ENCODE results near the gene TNFRSF4.

The TNFRSF4 gene

DNA sequence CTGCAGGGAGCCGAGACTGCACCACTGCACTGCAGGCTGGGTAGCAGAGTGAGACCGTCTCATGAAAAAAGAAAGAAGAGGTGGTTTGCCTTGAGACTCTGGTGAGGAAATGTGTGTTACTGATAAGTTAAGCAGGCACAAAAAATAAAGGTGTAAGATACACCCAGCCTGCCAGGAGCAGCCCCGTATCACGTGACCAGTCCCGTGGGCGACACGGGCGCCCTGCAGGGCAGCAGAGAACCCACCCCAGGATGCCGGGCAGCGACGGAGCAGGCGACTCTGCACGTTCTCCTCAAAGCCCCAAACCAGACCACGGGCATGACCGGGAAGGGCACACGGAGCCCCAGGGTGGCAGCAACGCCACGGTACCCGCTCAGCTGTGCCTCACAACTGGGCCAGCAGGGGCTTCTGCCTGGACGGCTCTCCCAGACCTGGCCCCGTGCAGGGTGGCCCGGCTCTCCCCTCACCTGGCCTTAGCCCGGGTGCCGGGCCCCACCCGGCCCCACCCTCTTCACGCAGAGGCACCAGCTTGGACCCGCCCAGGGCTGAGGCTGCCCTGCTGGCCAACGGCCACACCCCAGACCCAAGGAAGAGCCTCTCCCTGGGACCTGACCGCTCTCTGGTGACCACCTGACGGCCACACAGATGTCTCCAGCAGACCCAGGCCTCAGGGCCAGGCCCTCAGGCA, 8.1 kb upstream of the TNFRSF4 start:
- DNase-seq (ENCODE audit: low read depth), result no peak
- Histone ChIP-seq H3K9me3 (ENCODE audit: control insufficient read depth, low read length) (no peaks in the 10 kb centered on the region), H3K4me1 (ENCODE audit: control insufficient read depth, insufficient read depth, low read length) (no peaks in the 10 kb centered on the region), H3K4me3 (ENCODE audit: low read length) (no peak overlapping the region), H3K9ac (ENCODE audit: low read length) (no peak overlapping the region), H3K27me3 (replicated peaks; ENCODE audit: control insufficient read depth, insufficient read depth, low read length) (no peaks in the 10 kb centered on the region), H3K36me3 (ENCODE audit: control insufficient read depth, insufficient read depth, low read length, severe bottlenecking) (peaks cover 71% of the 10 kb centered on the region)

DNA sequence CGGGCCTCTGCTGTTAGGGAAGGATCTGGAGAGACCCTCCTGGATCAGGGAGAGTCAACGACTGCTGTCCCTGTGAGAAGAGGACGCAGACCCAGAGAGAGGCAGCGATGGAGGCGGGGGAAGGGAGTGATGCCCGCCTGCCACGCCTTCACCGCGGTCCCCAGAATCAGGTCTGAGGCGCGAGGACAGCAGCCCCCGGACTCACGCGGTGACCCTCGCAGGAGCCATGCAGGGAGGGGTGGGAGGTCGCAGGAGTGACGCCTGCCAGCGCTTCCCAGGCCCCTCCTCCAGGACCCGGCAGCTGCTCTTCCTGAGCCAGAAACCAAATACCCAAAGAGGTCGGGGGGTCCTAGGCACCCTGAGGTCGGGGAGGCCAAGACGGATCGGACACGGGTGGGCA, 6.2 kb upstream of the TNFRSF4 start:
- H3K27me3 ChIP-seq (replicated peaks; ENCODE audit: control insufficient read depth, insufficient read depth, low read length), result no peaks in the 10 kb centered on the region
- DNase-seq (ENCODE audit: low read depth), result no peak
- peaks cover 62% of the 10 kb centered on the region for H3K36me3 ChIP-seq (ENCODE audit: control insufficient read depth, insufficient read depth, low read length, severe bottlenecking)
- H3K4me1 ChIP-seq (ENCODE audit: control insufficient read depth, insufficient read depth, low read length), result no peaks in the 10 kb centered on the region
- no peaks in the 10 kb centered on the region for H3K9me3 ChIP-seq (ENCODE audit: control insufficient read depth, low read length)
- H3K9ac ChIP-seq (ENCODE audit: low read length), result no peak overlapping the region
- no peak overlapping the region for H3K4me3 ChIP-seq (ENCODE audit: low read length)

DNA sequence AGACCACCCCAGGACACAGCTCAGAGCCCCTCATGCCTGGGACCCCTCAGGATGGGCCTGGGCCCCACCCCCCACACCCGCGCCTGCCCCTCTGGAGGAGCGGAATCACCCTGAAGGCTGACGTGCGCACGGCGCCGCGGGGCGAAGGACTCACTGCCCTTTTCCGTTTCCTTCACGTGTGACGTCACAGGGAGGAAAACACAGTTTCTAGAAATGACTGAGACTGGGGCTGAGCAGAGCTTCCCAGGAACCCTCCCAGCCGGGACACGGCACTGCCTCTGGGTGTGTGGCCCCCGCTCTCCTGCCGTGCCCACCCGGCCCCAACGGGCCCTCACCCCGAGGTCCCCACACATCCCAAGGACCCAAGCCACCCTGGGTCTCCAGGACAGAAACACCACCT, 5.4 kb upstream of the TNFRSF4 start:
- no peaks in the 10 kb centered on the region for H3K27me3 ChIP-seq (replicated peaks; ENCODE audit: control insufficient read depth, insufficient read depth, low read length)
- H3K4me1 ChIP-seq (ENCODE audit: control insufficient read depth, insufficient read depth, low read length), result no peaks in the 10 kb centered on the region
- no peak overlapping the region for H3K4me3 ChIP-seq (ENCODE audit: low read length)
- DNase-seq (ENCODE audit: low read depth), result no peak
- no peak overlapping the region for H3K9ac ChIP-seq (ENCODE audit: low read length)
- H3K9me3 ChIP-seq (ENCODE audit: control insufficient read depth, low read length), result no peaks in the 10 kb centered on the region
- peaks cover 54% of the 10 kb centered on the region for H3K36me3 ChIP-seq (ENCODE audit: control insufficient read depth, insufficient read depth, low read length, severe bottlenecking)

DNA sequence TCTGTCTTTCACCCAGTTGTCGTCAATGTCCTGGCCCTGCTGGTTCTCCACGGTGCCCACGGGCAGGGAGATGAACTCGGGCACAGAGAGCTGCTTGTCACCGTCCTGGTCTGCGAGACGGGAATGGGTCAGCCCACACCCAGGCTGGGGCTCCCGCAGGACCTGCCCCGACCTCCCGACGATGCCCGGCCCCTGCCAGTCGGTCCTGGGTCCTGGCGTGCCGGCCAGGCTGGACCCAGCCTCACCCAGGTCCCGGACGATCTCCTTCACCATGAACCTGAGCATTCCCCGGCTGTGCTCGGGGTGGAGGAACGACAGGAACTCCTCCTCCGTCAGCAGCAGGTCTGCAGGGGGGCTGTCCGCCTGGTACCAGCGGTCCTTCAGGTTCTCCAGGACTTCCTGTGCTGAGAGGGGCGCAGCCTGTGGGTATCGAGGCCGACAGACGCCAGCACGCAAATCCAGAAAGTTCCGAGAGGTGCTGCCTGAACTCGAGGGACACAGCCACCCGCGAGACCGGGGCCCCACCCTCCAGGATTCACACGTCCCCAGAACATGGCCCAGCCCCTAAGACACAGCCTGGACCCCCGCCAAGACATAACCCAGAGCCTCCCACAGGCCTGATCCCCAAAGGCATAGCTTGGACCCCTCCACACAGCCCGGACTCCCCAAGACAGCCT, 4.7 kb upstream of the TNFRSF4 start:
- no peak overlapping the region for H3K9ac ChIP-seq (ENCODE audit: low read length)
- no peaks in the 10 kb centered on the region for H3K27me3 ChIP-seq (replicated peaks; ENCODE audit: control insufficient read depth, insufficient read depth, low read length)
- no peak for DNase-seq (ENCODE audit: low read depth)
- H3K4me3 ChIP-seq (ENCODE audit: low read length), result no peak overlapping the region
- no peaks in the 10 kb centered on the region for H3K9me3 ChIP-seq (ENCODE audit: control insufficient read depth, low read length)
- H3K36me3 ChIP-seq (ENCODE audit: control insufficient read depth, insufficient read depth, low read length, severe bottlenecking), result peaks cover 54% of the 10 kb centered on the region
- H3K4me1 ChIP-seq (ENCODE audit: control insufficient read depth, insufficient read depth, low read length), result no peaks in the 10 kb centered on the region

DNA sequence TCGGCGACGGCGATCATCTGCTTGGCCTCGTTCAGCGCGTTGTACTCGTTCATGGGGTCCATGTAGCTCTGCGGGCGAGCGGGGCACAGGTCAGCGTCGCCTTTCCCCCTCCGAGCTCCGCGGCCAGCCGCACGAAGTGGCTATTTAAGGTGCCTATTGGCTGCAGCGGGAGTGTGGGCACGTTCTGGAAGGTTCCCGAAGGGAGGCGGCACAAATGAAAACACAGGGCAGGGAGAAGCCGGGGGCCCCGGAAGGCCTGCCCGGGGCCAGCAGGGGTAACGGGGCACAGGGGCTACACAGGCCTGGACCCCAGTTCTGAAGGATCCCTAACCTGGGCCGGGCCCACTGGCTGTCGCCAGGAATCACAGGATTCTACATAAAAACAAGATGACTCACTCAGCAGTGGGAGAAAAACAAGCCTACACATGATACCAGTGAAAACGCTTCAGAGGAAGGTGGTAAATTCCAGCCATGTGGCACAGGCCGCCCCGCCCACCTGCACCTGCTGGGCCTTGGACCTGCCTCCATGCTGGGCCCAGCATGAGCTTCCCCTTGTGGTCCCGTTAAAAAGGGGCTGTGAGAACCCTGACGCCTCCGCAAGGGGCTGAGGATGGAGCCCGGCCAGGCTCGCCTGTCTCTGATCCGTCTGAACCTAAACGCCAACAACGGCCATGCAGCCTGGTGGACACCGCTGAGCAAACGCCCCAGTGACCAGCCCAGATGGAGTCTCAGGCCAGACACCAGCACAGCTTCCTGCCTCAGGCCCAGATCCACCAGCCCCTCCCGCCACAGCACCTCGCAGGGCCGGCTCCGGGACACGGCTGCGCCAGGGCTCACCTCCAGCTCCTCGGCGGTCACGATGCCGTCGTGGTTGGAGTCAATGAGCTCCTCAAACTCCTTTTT, 3.9 kb upstream of the TNFRSF4 start:
- Histone ChIP-seq H3K4me3 (ENCODE audit: low read length) (no peak overlapping the region), H3K4me1 (ENCODE audit: control insufficient read depth, insufficient read depth, low read length) (no peaks in the 10 kb centered on the region), H3K36me3 (ENCODE audit: control insufficient read depth, insufficient read depth, low read length, severe bottlenecking) (peaks cover 48% of the 10 kb centered on the region), H3K9ac (ENCODE audit: low read length) (no peak overlapping the region), H3K27me3 (replicated peaks; ENCODE audit: control insufficient read depth, insufficient read depth, low read length) (no peaks in the 10 kb centered on the region), H3K9me3 (ENCODE audit: control insufficient read depth, low read length) (no peaks in the 10 kb centered on the region)
- DNase-seq (ENCODE audit: low read depth), result no peak

DNA sequence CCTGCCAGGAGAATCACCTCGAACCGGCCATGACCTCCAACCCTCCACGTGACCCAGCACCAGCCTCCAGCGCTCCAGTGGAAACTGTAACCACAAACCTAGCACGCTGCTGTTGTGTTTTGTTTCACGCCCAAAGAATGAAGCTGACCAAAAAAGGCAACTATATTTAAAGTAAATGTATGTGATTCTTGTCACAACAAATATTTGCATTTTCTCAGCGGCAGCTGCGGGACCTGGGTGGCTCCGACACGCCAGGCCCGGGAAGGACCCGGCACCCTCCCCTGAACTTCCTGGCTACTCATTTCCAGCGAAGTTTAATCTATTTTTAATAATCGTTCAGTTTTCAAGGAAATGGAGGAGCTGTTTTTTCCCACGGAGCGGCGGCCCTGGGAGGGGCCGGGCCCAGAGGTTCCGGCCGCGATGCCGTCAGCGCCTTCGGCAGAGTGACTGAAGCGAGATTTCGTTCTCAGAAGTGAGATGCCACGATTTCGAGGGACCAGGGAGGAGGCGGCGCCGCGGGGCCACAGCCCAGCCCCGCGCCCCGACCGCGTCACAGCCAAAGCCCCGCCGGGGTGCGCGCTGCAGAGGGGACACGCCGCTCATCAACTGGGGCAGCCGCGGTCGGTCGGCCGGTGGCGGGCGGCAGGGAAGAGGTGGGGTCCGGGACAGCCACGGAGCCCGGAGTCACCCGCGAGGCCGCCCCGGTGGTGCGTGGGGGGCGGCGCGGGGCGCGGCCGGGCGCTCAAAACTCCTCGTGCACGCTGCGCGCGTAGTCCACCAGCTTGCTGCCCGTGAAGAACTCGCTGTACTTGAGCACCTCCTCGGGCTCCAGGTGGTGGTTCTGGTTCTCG, 3.0 kb upstream of the TNFRSF4 start:
- peaks cover 39% of the 10 kb centered on the region for H3K36me3 ChIP-seq (ENCODE audit: control insufficient read depth, insufficient read depth, low read length, severe bottlenecking)
- H3K9me3 ChIP-seq (ENCODE audit: control insufficient read depth, low read length), result no peaks in the 10 kb centered on the region
- no peaks in the 10 kb centered on the region for H3K4me1 ChIP-seq (ENCODE audit: control insufficient read depth, insufficient read depth, low read length)
- H3K27me3 ChIP-seq (replicated peaks; ENCODE audit: control insufficient read depth, insufficient read depth, low read length), result no peaks in the 10 kb centered on the region
- H3K9ac ChIP-seq (ENCODE audit: low read length), result no peak overlapping the region
- no peak overlapping the region for H3K4me3 ChIP-seq (ENCODE audit: low read length)
- no peak for DNase-seq (ENCODE audit: low read depth)

DNA sequence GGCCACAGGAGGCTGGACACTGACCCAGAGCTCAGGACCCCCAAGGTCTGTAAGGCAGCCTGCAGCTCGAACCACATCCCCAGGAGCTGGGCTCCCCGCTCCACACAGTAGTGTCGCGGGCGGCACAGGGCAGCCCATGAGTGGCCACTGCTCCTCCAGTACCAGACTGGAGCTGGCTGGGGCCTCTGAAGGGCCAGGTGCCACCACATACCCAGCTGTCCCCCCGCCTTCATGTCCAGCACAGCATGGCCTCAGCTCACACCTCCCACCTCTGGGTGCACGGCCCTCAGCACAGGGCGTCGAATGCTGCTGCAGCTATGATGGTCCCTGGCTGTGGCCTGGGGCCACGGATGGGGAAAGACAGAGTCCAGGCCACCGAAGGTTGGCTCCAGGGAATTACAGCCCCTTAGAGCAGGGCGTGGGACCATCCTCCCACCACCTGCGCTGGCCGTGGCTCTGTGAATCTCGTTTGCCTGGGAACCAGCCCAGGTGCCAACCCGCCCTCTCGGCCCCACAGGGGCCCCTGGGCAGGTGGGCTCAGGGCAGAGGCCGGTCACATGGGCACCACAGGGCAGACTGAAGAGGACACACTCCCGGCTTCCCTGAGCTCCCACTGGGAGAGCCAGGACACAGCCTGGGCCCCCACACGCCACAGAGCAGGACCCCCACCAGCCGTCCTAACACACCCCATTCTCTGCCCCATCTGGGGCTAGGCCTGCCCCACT, 2.1 kb upstream of the TNFRSF4 start:
- H3K9me3 ChIP-seq (ENCODE audit: control insufficient read depth, low read length), result no peaks in the 10 kb centered on the region
- no peaks in the 10 kb centered on the region for H3K27me3 ChIP-seq (replicated peaks; ENCODE audit: control insufficient read depth, insufficient read depth, low read length)
- no peaks in the 10 kb centered on the region for H3K4me1 ChIP-seq (ENCODE audit: control insufficient read depth, insufficient read depth, low read length)
- peaks cover 30% of the 10 kb centered on the region for H3K36me3 ChIP-seq (ENCODE audit: control insufficient read depth, insufficient read depth, low read length, severe bottlenecking)
- H3K9ac ChIP-seq (ENCODE audit: low read length), result no peak overlapping the region
- H3K4me3 ChIP-seq (ENCODE audit: low read length), result no peak overlapping the region
- DNase-seq (ENCODE audit: low read depth), result no peak

DNA sequence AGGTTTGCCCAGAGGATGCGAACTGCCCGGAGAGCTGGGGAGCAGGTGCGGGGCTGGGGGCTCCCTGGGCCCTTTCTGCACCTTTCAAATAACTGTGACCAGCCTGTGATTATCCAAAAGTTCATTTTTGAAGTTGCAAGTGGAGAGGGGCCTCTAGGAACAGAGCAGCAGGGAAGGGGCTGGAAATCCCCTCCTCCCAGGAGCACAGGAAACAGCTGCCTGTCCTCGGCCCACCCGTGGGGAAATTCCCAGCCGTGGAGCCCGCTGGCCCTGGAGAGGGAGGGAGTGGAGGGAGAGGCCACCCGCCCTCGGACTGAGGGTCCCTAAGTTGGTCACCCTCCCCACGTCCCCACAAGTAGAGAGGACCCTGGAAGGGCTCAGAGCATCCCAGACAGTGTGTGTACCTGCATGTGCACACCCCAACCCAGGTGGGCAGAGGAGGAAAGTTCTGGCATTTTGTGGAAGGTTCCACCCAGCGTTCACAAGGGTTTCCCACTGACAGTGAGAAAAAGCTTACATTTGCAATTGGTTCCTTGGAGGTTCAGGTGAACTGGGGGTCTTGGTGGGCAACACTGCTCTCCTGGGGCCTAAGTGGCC, 1.2 kb upstream of the TNFRSF4 start:
- Histone ChIP-seq H3K27me3 (replicated peaks; ENCODE audit: control insufficient read depth, insufficient read depth, low read length) (no peaks in the 10 kb centered on the region), H3K4me1 (ENCODE audit: control insufficient read depth, insufficient read depth, low read length) (no peaks in the 10 kb centered on the region), H3K36me3 (ENCODE audit: control insufficient read depth, insufficient read depth, low read length, severe bottlenecking) (peaks cover 22% of the 10 kb centered on the region), H3K9me3 (ENCODE audit: control insufficient read depth, low read length) (no peaks in the 10 kb centered on the region), H3K4me3 (ENCODE audit: low read length) (no peak overlapping the region), H3K9ac (ENCODE audit: low read length) (no peak overlapping the region)
- DNase-seq (ENCODE audit: low read depth), result no peak

DNA sequence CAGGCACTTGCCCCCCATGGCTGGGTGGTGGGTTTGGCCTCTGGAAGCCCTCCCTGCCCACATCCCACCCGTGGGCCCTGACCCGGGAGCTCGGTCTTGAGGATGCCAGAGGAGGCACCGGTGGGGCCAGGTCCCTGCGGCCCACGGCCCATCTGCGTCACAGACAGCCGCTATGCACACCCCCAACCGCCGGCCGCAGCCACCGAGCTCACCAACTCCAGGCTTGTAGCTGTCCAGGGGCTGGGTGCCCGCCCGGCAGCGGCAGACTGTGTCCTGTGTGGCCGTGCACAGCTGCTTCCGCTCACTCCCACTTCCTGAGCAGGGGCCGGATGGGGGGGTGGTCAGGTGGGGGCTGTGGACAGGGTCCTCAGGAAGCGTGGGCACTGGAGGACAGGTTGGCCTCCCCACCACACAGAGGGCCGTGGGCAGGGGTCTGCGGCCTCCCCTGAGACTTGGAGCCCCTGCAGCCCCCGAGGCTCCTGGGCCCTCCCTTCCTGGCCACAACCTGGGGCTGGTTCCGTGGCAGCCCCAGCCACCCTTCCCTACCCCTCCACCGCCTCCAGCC, 1.1 kb downstream of the TNFRSF4 start:
- Histone ChIP-seq H3K9ac (ENCODE audit: low read length) (no peak overlapping the region), H3K36me3 (ENCODE audit: control insufficient read depth, insufficient read depth, low read length, severe bottlenecking) (peaks cover 13% of the 10 kb centered on the region), H3K27me3 (replicated peaks; ENCODE audit: control insufficient read depth, insufficient read depth, low read length) (no peaks in the 10 kb centered on the region), H3K4me3 (ENCODE audit: low read length) (no peak overlapping the region), H3K9me3 (ENCODE audit: control insufficient read depth, low read length) (no peaks in the 10 kb centered on the region), H3K4me1 (ENCODE audit: control insufficient read depth, insufficient read depth, low read length) (peaks cover 5% of the 10 kb centered on the region)
- DNase-seq (ENCODE audit: low read depth), result no peak

Data from adipocyte (in vitro differentiated cells).